Esophagus muscularis mucosa (tissue), 4 donors: ENCODE data around the gene CTIF.

Experiments
- CTCF ChIP-seq, 3 experiments: fragments of 200-600 bp in 2 of 3; fragments of 450-650 bp in 1 of 3; sonication (generic) in 2 of 3; IDR thresholded peaks; one replicate each; pipeline ENCODE4 v1.5.1; 2017 to 2019; ENCODE audit warnings: antibody characterized with exemption in 3 of 3, mild to moderate bottlenecking in 2 of 3, moderate library complexity in 1 of 3
- EP300 ChIP-seq: sonication (generic); formaldehyde crosslinking; IDR thresholded peaks from one replicate; pipeline ENCODE4 v1.6.1; 2017; ENCODE audit warnings: antibody characterized with exemption
- POLR2A ChIP-seq: fragments of 450-650 bp; IDR thresholded peaks from one replicate; pipeline ENCODE4 v1.6.1; 2017; ENCODE audit warnings: antibody characterized with exemption, moderate library complexity, mild to moderate bottlenecking, low read depth

GRCh38 chr18:48574667-48575300 is 36.0 kb downstream of the CTIF start:
- TF ChIP-seq CTCF (IDR thresholded peaks at IDR 0.05) = no peak
- no peak for TF ChIP-seq EP300
- TF ChIP-seq POLR2A = no peak
